ENCODE results near the gene IRAK2. TPM values are rescaled to one million over a fixed set of nuclear protein-coding genes. Genes with fewer than 3 reads are reported as not detected.

Gene IRAK2
- total and polyA plus RNA-seq, 4 donors, result 2.9 to 33.1 (median 10.0) TPM

- Histone ChIP-seq H3K27me3 (ENCODE audit: control insufficient read depth in 3 of 3, insufficient read depth in 3 of 3, low read length in 2 of 3) (no peaks in the 10 kb centered on the region), H3K9ac (ENCODE audit: insufficient read depth in 1 of 2, low read length in 2 of 2) (no peak overlapping the region), H3K9me3 (ENCODE audit: control insufficient read depth in 4 of 4, insufficient read depth in 3 of 4, low read length in 3 of 4) (peaks cover 0 to 4% (median 0%) of the 10 kb centered on the region in 4 donors), H3K4me3 (no peak overlapping the region), H3K36me3 (ENCODE audit: control insufficient read depth in 4 of 4, insufficient read depth in 4 of 4, low read length in 4 of 4) (peaks cover 0 to 1% (median 0%) of the 10 kb centered on the region in 4 donors), H3K4me1 (ENCODE audit: control insufficient read depth in 5 of 5, insufficient read depth in 5 of 5, low read length in 5 of 5) (peaks cover 0 to 10% (median 0%) of the 10 kb centered on the region in 5 donors), H3K27ac (ENCODE audit: low read depth in 1 of 2, low read length in 1 of 2) (no peak overlapping the region)
- ATAC-seq (ENCODE audit: insufficient read depth, low FRiP score) (no peak), DNase-seq (no peak)
- TF ChIP-seq, protein P1, sequence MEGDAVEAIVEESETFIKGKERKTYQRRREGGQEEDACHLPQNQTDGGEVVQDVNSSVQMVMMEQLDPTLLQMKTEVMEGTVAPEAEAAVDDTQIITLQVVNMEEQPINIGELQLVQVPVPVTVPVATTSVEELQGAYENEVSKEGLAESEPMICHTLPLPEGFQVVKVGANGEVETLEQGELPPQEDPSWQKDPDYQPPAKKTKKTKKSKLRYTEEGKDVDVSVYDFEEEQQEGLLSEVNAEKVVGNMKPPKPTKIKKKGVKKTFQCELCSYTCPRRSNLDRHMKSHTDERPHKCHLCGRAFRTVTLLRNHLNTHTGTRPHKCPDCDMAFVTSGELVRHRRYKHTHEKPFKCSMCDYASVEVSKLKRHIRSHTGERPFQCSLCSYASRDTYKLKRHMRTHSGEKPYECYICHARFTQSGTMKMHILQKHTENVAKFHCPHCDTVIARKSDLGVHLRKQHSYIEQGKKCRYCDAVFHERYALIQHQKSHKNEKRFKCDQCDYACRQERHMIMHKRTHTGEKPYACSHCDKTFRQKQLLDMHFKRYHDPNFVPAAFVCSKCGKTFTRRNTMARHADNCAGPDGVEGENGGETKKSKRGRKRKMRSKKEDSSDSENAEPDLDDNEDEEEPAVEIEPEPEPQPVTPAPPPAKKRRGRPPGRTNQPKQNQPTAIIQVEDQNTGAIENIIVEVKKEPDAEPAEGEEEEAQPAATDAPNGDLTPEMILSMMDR (IDR thresholded peaks at IDR 0.05; ENCODE audit: control extremely low read depth, extremely low read depth), result no peak
- WGBS, 2 donors, result 67 to 83% methylated on average over 8 of the region's 8 CpGs
Observed at GRCh38 chr3:10169000-10169496, 4.3 kb downstream of the IRAK2 start.

GRCh38 chr3:10170915-10171478 lies 6.3 kb downstream of the IRAK2 start:
- Histone ChIP-seq H3K9ac (ENCODE audit: insufficient read depth in 1 of 2, low read length in 2 of 2) (no peak overlapping the region), H3K4me1 (ENCODE audit: control insufficient read depth in 5 of 5, insufficient read depth in 5 of 5, low read length in 5 of 5) (peaks cover 0 to 9% (median 0%) of the 10 kb centered on the region in 5 donors), H3K4me3 (no peak overlapping the region), H3K27me3 (ENCODE audit: control insufficient read depth in 3 of 3, insufficient read depth in 3 of 3, low read length in 2 of 3) (no peaks in the 10 kb centered on the region), H3K36me3 (ENCODE audit: control insufficient read depth in 4 of 4, insufficient read depth in 4 of 4, low read length in 4 of 4) (peaks cover 0 to 1% (median 0%) of the 10 kb centered on the region in 4 donors), H3K9me3 (ENCODE audit: control insufficient read depth in 4 of 4, insufficient read depth in 3 of 4, low read length in 3 of 4) (peaks cover 0 to 4% (median 0%) of the 10 kb centered on the region in 4 donors), H3K27ac (ENCODE audit: low read depth in 1 of 2, low read length in 1 of 2) (no peak overlapping the region)
- ATAC-seq (ENCODE audit: insufficient read depth, low FRiP score) (no peak), DNase-seq (no peak)
- TF ChIP-seq, protein P1 (IDR thresholded peaks at IDR 0.05; ENCODE audit: control extremely low read depth, extremely low read depth), result no peak
- 80 to 86% methylated on average over 13 of the region's 13 CpGs for WGBS, 2 donors

DNA sequence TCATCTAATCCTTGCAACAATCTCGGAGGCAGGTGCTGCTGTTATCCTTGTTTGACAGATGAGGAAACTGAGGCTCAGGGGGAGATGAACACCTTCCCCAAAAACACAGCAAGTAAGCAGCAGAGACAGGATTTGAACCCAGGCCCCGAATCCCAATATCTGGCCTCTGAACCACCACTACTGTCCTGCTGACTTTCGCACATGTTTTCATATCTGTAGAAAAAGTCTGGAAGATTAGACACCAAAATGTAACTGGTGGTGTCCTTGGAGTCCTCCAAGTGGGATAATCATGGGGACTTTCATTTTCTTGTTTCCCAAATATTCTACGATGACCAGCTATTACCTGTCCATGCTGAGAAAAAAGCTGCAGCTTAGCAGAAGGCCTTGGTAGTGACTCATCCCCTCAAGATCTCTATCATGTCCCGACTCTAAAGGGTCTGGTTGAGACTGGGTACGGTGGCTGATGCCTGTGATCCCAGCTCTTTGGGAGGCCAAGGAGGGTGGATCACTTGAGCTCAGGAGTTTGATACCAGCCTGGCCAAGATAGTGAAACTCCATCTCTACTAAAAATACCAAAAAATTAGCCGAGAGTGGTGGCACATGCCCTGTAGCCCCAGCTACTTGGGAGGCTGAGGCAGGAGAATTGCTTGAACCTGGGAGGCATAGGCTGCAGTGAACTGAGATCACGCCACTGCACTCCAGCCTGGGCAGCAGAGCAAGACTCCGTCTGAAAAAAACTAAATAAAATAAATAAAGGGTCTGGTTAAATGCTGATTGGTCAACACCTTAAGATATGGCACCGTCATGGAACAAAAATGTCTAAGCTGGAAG lies 8.6 kb downstream of the IRAK2 start:
- peaks cover 0 to 9% (median 0%) of the 10 kb centered on the region in 5 donors for H3K4me1 ChIP-seq (ENCODE audit: control insufficient read depth in 5 of 5, insufficient read depth in 5 of 5, low read length in 5 of 5)
- ATAC-seq (ENCODE audit: insufficient read depth, low FRiP score) (no peak), DNase-seq (no peak)
- 82 to 85% methylated on average over 10 of the region's 10 CpGs for WGBS, 2 donors
- H3K9ac ChIP-seq (ENCODE audit: insufficient read depth in 1 of 2, low read length in 2 of 2), result no peak overlapping the region
- H3K27me3 ChIP-seq (ENCODE audit: control insufficient read depth in 3 of 3, insufficient read depth in 3 of 3, low read length in 2 of 3), result no peaks in the 10 kb centered on the region
- TF ChIP-seq, protein P1 (IDR thresholded peaks at IDR 0.05; ENCODE audit: control extremely low read depth, extremely low read depth), result no peak
- H3K27ac ChIP-seq (ENCODE audit: low read depth in 1 of 2, low read length in 1 of 2), result peak overlapping the region in 1 of 2 donors; percentile 35
- H3K36me3 ChIP-seq (ENCODE audit: control insufficient read depth in 4 of 4, insufficient read depth in 4 of 4, low read length in 4 of 4), result peaks cover 0 to 10% (median 0%) of the 10 kb centered on the region in 4 donors
- H3K4me3 ChIP-seq, result no peak overlapping the region
- H3K9me3 ChIP-seq (ENCODE audit: control insufficient read depth in 4 of 4, insufficient read depth in 3 of 4, low read length in 3 of 4), result peaks cover 0 to 4% (median 0%) of the 10 kb centered on the region in 4 donors

Measured in lung (tissue), 12 donors.